Body of pancreas (tissue), 4 donors: ENCODE data around the gene GNL2. TPM values are rescaled to one million over a fixed set of nuclear protein-coding genes. Genes with fewer than 3 reads are reported as not detected.
"Not testable (repeated sequence)": the region's sequence is repeated elsewhere in the genome, so short reads cannot be mapped to it uniquely, and the experiment has no call there.

Experiments used
- ATAC-seq: fragments of 150-250 bp; one replicate; pipeline ENCODE4 v1.9.1; 2016
- DNase-seq, 4 donors: peaks; one replicate each; pipeline ENCODE4 v3.0.0-alpha.2; 2019
- H3K27ac ChIP-seq, 4 donors: fragments of 200-600 bp; sonication (generic); 1 replicate in 3 of 4; 2 replicates in 1 of 4; pipeline versions ENCODE4 v1.5.1 to v1.6.1; 2016 to 2019; ENCODE audit warnings: mild to moderate bottlenecking in 1 of 4, mixed read lengths in 1 of 4, moderate library complexity in 1 of 4
- H3K27me3 ChIP-seq, 2 donors: fragments of 200-600 bp; sonication (generic); one replicate each; pipeline ENCODE4 v1.6.0; 2016; ENCODE audit warnings: mild to moderate bottlenecking in 1 of 2
- H3K36me3 ChIP-seq, 2 donors: fragments of 200-600 bp; sonication (generic); replicated peaks in 1 of 2; 2 replicates each; pipeline ENCODE4 v1.5.1; 2016; ENCODE audit warnings: low read depth in 2 of 2; ENCODE audit not compliant: insufficient read depth in 1 of 2
- H3K4me1 ChIP-seq: fragments of 200-600 bp; sonication (generic); one replicate; pipeline ENCODE4 v1.6.0; 2016
- H3K4me3 ChIP-seq, 2 donors: fragments of 200-600 bp; sonication (generic); 1 replicate in 1 of 2; 2 replicates in 1 of 2; pipeline ENCODE4 v1.5.1; 2016 to 2019
- H3K9me3 ChIP-seq, 3 donors: fragments of 200-600 bp; sonication (generic); 1 replicate in 2 of 3; 2 replicates in 1 of 3; pipeline ENCODE4 v1.5.1; 2016
- CTCF ChIP-seq, 7 experiments: fragments of 450-650 bp in 4 of 7; fragments of 200-600 bp in 3 of 7; sonication (generic) in 3 of 7; IDR thresholded peaks; one replicate each; pipeline ENCODE4 v1.5.1; 2016 to 2019; ENCODE audit warnings: antibody characterized with exemption in 7 of 7
- POLR2A ChIP-seq, 3 donors: fragments of 450-650 bp; IDR thresholded peaks; one replicate each; pipeline ENCODE4 v1.6.1; 2016; ENCODE audit warnings: antibody characterized with exemption in 3 of 3, mild to moderate bottlenecking in 2 of 3
- WGBS, 2 donors: methylation state at CpG; one replicate each; pipeline ENCODE4 v1.1.5; 2017; 5-methylcytosine and 5-hydroxymethylcytosine counted together
- intact Hi-C: fragments of 100-400 bp; cut with DNase I; formaldehyde crosslinking; loops from one replicate; pipeline ENCODE4 v1.15.1; 2023
- total RNA-seq, 2 donors: library from RNA; depleted of rRNA; stranded (reverse); fragments of >200 nt; gene quantifications; one replicate each; pipeline ENCODE4 v1.1.0, GENCODE V29; 2016

The GNL2 gene
- total RNA-seq, 2 donors from 2014 or later = 22.8 to 33.0 TPM

DNA sequence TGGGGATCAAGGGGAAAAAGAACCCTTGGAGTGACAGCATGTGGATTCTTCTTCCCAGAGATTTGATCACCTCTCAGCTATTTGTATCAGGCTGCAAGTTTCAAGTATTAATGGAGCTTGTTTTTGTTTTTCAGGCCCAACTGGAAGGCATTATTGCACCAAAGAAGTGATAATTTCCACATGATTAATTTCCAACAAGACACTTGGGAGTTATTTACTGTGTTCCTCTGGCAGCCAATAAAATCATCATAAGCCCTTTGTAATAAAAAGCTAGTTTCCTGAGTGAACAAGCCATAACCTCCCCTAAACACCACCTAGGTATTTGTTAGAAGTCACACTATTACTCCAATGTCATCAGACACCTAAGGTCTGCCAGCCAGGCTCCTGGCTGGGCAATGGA is 30.8 kb downstream of the GNL2 start:
- Histone ChIP-seq H3K36me3 (peaks cover 11 to 25% of the 10 kb centered on the region in 2 donors), H3K4me1 (no peaks in the 10 kb centered on the region), H3K27me3 (no peaks in the 10 kb centered on the region), H3K4me3 (no peak overlapping the region), H3K9me3 (no peaks in the 10 kb centered on the region), H3K27ac (no peak overlapping the region)
- DNase-seq (no peak), ATAC-seq (no peak)
- intact Hi-C loops = no loop called here
- no peak for TF ChIP-seq CTCF (IDR thresholded peaks at IDR 0.05)
- no peak for TF ChIP-seq POLR2A (IDR thresholded peaks at IDR 0.05)

DNA sequence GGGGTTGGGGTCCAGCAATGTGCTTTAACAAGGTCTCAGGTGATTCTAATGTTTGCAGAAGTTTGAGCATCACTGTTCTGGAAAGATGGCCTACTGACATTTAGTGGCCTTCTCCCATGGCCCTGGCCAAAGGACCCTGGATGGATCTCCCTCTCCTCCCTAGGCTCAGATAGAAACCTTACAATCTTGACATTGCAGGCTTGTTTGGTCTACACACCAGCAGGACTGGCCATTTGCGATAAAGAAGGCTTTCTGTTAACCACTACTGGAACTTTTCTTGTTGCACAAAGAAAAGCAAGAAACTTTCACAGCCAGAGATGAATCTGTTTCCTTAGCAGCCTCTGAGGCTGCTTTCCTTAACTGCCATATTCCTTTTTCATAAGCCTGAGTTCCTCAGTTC is 32.8 kb downstream of the GNL2 start:
- DNase-seq = no peak
- Histone ChIP-seq H3K4me1 (no peaks in the 10 kb centered on the region), H3K4me3 (no peak overlapping the region), H3K27me3 (no peaks in the 10 kb centered on the region), H3K36me3 (peaks cover 11 to 15% of the 10 kb centered on the region in 2 donors), H3K27ac (no peak overlapping the region), H3K9me3 (no peaks in the 10 kb centered on the region)
- intact Hi-C loops = no loop called here
- ATAC-seq = no peak
- WGBS, 2 donors = 86 to 90% methylated on average over 1 of the region's 1 CpG
- no peak for TF ChIP-seq CTCF (IDR thresholded peaks at IDR 0.05)
- no peak for TF ChIP-seq POLR2A (IDR thresholded peaks at IDR 0.05)

GRCh38 chr1:37561133-37562132 is 34.3 kb downstream of the GNL2 start:
- intact Hi-C loops = no loop called here
- peaks cover 4 to 5% of the 10 kb centered on the region in 2 donors for H3K36me3 ChIP-seq

GRCh38 chr1:37560401-37561132 is 35.2 kb downstream of the GNL2 start:
- Histone ChIP-seq H3K27ac (no peak overlapping the region), H3K4me3 (no peak overlapping the region), H3K27me3 (no peaks in the 10 kb centered on the region), H3K36me3 (peaks cover 0 to 4% of the 10 kb centered on the region in 2 donors), H3K9me3 (no peaks in the 10 kb centered on the region), H3K4me1 (peaks cover 16% of the 10 kb centered on the region)
- no peak for TF ChIP-seq POLR2A (IDR thresholded peaks at IDR 0.05)
- no peak for TF ChIP-seq CTCF (IDR thresholded peaks at IDR 0.05)
- ATAC-seq (no peak), DNase-seq (no peak)
- intact Hi-C loops = no loop called here
- WGBS, 2 donors = 75 to 76% methylated on average over 10 of the region's 10 CpGs

More at GRCh38 chr1:37561133-37562132, 34.3 kb downstream of the GNL2 start:
- ATAC-seq (no peak), DNase-seq (no peak)
- WGBS, 2 donors = 90 to 91% methylated on average over 18 to 20 of the region's 21 CpGs
- Histone ChIP-seq H3K4me3 (no peak overlapping the region), H3K9me3 (no peaks in the 10 kb centered on the region), H3K27me3 (no peaks in the 10 kb centered on the region), H3K4me1 (peaks cover 11% of the 10 kb centered on the region), H3K27ac (no peak overlapping the region)
- TF ChIP-seq POLR2A (IDR thresholded peaks at IDR 0.05) (no peak), CTCF (IDR thresholded peaks at IDR 0.05) (peak in 4 of 7 experiments; percentile 12 to 26 (median 21))

DNA sequence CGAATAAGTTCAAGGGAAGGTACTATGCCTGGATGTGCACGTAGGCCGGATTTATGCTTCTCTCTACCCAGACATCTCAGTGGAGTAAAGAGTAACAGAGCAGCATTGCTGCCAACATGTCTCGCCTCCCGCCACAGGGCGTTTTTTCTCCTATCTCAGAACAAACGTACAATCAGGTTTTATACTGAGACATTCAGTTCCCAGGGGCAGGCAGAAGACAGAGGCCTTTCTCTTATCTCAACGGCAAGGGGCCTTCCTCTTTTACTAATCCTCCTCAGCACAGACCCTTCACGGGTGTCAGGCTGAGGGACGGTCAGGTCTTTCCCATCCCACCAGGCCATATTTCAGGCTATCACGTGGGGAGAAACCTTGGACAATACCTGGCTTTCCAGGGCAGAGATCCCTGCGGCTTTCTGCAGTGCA is 35.8 kb downstream of the GNL2 start:
- H3K4me3 ChIP-seq, H3K27ac ChIP-seq, H3K27me3 ChIP-seq, ATAC-seq, H3K36me3 ChIP-seq, intact Hi-C loops, H3K9me3 ChIP-seq, DNase-seq: not testable (repeated sequence)
- 55 to 61% methylated on average over 12 of the region's 12 CpGs for WGBS, 2 donors
- peaks cover 16% of the 10 kb centered on the region for H3K4me1 ChIP-seq
